GM12872 (cell line): ENCODE measurements around the gene TEX19.

Source experiments
- TF ChIP-seq, protein P1 (sequence below): IDR thresholded peaks from 3 replicates; pipeline ENCODE4 v1.5.1; 2011; ENCODE audit warnings: low read depth, mild to moderate bottlenecking, low read length, moderate library complexity; ENCODE audit not compliant: insufficient read depth

TEX19 gene

DNA sequence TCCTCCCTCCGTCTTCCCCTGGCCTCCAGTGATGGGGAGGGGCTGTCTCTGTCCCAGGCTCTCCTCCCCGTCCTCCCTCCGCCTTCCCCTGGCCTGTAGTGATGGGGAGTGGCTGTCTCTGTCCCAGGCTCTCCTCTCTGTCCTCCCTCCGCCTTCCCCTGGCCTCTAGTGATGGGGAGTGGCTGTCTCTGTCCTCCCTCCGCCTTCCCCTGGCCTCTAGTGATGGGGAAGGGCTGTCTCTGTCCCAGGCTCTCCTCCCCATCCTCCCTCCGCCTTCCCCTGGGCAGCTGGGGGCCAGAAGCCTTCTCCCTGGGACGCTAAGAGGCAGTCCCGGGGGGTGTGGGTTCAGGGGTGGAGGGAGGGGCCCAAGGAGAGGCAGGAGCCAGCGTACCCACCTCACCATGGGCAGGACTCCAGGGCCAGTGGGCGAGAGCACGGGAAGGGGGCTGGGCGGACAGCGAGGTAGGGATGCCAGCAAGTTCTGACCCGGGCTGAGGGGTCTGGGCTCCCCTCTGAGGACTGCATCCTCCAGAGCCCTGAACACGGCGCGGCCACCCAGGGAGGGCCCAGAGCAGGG, 27.3 kb downstream of the TEX19 start:
- TF ChIP-seq, protein P1, sequence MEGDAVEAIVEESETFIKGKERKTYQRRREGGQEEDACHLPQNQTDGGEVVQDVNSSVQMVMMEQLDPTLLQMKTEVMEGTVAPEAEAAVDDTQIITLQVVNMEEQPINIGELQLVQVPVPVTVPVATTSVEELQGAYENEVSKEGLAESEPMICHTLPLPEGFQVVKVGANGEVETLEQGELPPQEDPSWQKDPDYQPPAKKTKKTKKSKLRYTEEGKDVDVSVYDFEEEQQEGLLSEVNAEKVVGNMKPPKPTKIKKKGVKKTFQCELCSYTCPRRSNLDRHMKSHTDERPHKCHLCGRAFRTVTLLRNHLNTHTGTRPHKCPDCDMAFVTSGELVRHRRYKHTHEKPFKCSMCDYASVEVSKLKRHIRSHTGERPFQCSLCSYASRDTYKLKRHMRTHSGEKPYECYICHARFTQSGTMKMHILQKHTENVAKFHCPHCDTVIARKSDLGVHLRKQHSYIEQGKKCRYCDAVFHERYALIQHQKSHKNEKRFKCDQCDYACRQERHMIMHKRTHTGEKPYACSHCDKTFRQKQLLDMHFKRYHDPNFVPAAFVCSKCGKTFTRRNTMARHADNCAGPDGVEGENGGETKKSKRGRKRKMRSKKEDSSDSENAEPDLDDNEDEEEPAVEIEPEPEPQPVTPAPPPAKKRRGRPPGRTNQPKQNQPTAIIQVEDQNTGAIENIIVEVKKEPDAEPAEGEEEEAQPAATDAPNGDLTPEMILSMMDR, result no peak

DNA sequence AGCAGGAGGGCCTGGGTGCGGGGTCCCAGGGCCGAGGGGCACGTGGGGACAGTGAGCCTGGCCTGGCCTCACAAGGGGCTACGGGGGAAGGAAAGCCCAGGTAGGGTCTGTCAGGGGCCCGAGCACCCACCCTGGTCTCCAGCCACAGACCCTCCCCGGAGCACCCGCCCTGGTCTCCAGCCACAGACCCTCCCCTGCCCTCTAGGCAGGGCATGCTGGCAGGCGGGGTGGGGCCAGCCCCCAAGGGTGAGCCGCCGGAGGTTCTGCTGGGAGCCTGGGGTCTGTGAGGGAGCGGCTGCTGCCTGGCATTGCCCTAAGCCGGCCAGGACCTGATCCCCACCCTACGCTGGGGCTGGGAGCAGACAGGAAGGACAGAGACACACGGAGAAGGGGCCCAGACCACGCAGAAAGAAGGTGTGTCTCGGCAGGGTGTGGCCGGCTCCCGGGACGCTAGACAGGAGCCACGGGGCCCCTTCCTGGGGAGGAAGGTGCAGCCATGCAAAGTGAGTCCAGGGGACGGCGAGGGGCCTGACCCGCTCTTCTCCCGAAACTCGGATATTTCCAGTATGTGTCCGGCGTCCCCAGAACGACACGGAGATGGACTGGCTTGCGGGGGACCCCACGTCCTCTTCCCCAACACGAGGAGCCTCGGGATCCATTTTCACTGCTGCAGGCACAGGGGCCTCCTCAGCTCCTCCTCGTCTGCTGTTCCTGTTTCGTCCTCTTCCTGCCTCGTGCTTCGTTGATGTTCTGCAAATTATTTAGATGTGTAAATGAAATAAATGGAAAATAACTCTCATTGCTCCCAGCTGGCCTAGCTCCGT, 28.0 kb downstream of the TEX19 start:
- TF ChIP-seq, protein P1, result no peak

DNA sequence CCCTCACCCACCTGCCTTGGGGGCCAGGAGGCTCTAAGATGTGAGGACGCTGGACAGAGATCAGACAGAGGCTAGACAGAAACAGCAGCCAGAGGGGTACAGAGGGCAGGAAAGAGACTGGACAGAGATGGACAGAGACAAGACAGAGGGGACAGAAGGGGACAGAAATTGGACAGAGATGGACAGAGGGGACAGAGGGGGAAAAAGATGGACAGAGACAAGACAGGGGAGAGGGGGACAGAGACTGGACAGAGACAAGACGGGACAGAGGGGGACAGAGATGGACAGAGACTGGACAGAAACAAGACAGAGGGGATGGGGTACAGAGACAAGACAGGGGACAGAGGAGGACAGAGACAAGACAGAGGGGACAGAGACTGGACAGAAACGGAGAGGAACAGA, 28.7 kb downstream of the TEX19 start:
- TF ChIP-seq, protein P1, result no peak

DNA sequence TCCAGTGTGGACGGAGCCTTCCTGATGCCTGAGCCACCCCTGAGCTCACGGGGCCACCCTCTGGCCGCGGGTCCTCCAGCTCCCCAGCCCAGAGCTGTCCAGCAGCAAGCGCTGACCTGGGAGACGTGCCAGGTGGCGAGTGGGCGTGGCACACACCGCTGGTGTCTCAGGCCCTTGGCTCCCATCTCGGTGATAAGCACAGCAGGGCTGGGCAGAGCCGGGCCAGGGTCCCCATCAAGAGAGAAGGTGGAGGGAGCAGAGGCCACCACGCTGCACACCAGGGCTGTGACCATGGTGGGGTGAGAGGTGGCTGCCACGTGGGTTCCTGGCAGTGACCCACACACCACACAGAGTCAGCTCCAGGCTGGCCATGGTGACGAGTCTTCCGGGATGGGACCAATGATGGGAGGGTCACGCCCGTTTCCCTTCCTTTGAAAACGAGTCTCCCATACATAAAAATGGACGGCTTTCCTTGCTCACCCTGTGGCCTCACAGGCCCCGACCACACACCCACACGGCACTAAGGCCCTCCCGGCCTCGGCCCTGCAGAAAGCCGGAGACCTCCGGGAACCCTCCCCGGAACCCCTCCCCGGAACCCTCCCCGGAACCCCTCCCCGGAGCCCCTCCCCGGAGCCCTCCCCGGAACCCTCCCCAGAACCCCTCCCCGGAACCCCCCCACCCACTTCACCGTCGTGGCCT, 29.3 kb downstream of the TEX19 start:
- TF ChIP-seq, protein P1, result no peak

DNA sequence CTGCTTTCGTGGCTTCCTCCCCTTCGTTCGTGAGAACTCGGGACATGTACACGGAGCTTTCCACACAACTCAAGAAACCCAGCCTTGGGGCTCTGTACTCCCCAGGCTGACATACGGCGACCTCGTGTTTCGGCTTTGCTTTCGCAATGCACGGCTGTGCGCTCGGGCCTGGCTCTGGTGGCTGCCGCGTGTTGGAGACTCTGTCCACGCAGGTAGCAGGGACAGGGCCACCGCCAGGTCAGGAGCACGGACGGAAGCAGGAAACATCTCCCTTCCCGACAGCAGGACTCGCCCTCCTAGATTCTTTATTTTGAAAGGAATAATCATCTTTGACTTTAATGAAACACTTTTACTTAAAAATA, 29.9 kb downstream of the TEX19 start:
- TF ChIP-seq, protein P1, result no peak

DNA sequence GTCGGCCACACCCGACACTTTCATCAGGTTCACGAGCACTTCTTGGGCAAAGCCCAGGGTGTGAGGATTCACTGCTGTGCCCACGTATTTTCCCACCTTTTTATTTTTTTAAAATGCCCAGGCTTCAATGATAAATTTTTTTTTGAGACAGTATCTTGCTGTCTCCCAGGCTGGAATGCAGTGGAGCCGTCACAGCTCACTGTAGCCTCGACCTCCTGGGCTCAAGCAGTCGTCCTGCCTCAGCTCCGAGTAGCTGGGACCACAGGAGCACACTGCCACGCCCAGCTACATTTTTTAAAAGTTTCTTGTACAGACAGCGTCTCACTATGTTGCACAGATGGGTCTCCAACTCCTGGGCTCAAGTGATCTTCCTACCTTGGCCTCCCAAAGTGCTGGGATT, 30.3 kb downstream of the TEX19 start:
- TF ChIP-seq, protein P1, result no peak

DNA sequence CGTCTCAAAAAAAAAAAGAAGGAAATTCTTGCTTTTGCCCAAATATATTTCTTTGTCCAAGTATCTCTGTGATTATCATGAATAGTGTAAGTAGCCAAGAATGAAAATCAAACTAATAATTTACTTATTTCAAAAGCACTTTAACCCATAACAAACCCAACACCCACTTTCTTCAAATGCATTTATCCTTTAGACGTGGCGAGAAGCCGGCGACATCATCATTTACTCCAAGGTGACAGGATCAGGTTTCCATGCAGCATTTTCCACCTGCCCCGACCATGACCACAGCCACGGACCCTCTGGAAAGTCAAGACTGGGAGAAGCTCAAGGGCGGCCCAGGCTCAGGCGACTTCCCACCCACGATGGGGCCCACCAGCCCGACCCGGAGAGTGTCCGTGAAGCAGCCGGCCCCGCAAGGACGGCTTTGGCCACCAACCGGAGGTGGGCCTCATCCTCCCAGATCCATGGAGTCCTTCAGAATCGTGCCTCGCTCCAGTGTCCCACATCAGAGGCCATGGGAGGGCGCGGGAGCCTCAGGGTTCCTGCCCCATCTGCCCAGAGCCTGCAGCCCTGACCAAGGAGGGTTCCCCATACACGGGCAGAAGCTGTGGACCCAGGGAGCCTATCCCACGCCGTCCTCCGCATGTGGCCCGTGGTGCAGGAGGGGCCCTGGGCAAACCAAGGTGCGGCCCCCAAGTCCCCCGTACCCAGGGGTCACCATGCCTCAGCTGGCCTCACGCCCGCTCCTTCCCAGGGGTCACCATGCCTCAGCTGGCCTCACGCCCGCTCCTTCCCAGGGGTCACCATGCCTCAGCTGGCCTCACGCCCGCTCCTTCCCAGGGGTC, 31.2 kb downstream of the TEX19 start:
- TF ChIP-seq, protein P1, result no peak
